ENCODE measurements around the gene IFT122. TPM values are rescaled to one million over a fixed set of nuclear protein-coding genes. Genes with fewer than 3 reads are reported as not detected.

IFT122 gene
- total RNA-seq, 2 experiments from 2014 or later, result 18.4 to 22.6 TPM

DNA sequence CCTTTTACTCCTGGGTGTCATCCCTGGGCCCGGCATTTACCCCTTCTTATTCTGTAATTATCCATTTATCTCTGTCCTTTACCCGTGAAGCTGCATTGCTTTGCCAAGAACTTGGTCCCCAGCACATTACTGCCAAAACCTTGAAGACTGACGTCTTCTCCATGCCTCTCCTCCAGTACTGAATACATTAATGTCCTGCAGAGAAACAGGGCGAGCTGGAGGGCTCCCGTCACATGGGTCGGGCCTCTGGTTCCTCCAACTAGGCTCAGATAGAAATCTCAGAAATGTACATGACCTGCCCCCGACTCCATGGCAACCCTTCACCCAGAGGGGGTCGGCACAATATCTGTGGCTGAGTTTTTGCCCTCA lies 12.0 kb upstream of the IFT122 start:
- Mint-ChIP-seq H3K4me1 (peaks cover 43% of the 10 kb centered on the region), H3K27me3 (no peaks in the 10 kb centered on the region), H3K36me3 (ENCODE audit: low read depth) (peaks cover 18% of the 10 kb centered on the region), H3K9me3 (ENCODE audit: low read depth) (no peaks in the 10 kb centered on the region), H3K4me3 (peak overlapping the region; percentile 59), H3K27ac (no peak overlapping the region)
- ChIA-PET CTCF (interaction anchor here (1.4 to 2.6 kb wide), 4 partner anchors 10 to 27 kb away, joined by 3 to 12 read pairs (median 6); partner anchors contain the start of genes IFT122 and MBD4), POLR2A (interaction anchor here (0.8 to 2.0 kb wide), 2 partner anchors 12 to 28 kb away, joined by 5 to 10 read pairs; partner anchors contain the start of genes IFT122 and MBD4)
- intact Hi-C loops (cut with DNase I, micrococcal nuclease), result loop anchor here (1.0 to 5.0 kb wide), 4 partner anchors 12 to 1756 kb away; partner anchors contain the start of genes IFT122 (in 2 of the 2), ABTB1 (in 1 of the 2) and TMCC1 (in 1 of the 2)
- no peak for DNase-seq
- no peak for ATAC-seq

DNA sequence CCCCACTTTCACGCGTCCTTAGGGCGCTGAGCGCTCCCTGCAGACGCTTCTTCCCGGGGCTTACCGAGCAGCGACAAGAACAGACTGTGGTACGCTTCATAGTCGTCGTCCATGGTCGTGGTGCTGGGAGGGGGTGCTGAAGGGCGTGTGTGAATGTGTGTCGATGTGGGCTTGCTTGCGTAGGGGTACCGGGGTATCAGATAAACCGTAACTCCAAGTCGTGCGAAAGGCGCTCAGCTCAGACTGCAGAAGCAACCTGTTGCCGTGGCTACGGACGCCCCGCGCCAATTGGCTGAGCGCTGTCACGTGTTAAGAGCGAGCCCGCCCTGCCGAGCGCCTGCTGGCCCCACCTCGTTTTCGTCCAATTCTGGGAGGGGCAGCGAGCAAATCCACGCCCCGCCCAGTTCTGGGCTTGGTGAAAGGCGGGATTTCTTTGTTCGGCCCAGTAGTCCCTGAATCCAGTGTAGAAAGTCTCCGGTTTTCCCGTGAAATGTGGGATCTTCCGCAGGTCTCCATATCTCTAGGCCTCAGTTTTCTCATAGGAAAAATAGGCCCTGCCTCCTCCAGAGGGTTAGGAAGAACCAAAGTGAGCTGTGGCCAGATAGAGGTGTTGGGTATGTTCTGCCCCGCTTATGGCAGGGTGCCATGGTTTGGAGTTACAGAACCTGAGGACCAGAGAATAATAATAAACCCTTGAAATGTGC lies 11.5 kb upstream of the IFT122 start, which contains the start of gene EFCAB12:
EFCAB12 (minus strand) TSS at position 261 of the 704 bp plus-strand sequence; CDS start at position 113, 148 bp downstream.
- peak; percentile 96 for ATAC-seq
- DNase-seq, result peak; percentile 95
- H3K27me3 Mint-ChIP-seq, result no peaks in the 10 kb centered on the region
- peak within 1 kb of the TSS; percentile 63 for H3K27ac Mint-ChIP-seq
- peaks cover 43% of the 10 kb centered on the region for H3K4me1 Mint-ChIP-seq
- ChIA-PET CTCF (interaction anchor here (0.7 to 2.6 kb wide), 5 partner anchors 10 to 184 kb away, joined by 3 to 12 read pairs (median 4); partner anchors contain the start of genes IFT122 and MBD4), POLR2A (interaction anchor here (0.6 to 2.0 kb wide), 5 partner anchors 12 to 551 kb away, joined by 3 to 10 read pairs (median 5); partner anchors contain the start of genes IFT122 and MBD4)
- peaks cover 21% of the 10 kb centered on the region for H3K36me3 Mint-ChIP-seq (ENCODE audit: low read depth)
- intact Hi-C loops (cut with DNase I, micrococcal nuclease), result loop anchor here (1.0 to 5.0 kb wide), 4 partner anchors 12 to 1756 kb away; partner anchors contain the start of genes IFT122 (in 2 of the 2), ABTB1 (in 1 of the 2) and TMCC1 (in 1 of the 2)
- H3K9me3 Mint-ChIP-seq (ENCODE audit: low read depth), result no peaks in the 10 kb centered on the region
- H3K4me3 Mint-ChIP-seq, result peak within 1 kb of the TSS; percentile 59

DNA sequence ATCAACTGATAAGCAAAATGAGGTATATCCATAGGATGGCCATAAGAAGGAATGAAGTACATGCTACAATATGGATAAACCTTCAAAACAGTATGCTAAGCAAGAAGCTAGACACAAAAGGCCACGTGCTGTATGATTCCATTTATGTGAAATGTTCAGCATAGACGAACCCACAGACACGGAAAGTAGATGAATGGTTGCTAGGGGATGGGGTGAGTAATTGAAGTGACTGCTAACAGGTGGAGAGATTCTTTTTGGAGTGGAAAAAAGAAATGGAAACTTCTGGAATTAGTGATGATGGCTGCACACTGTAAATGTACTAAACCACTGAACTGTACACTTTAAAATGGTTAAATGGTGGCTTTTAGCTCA lies 11.0 kb upstream of the IFT122 start:
- peak; percentile 28 for ATAC-seq
- intact Hi-C loops (cut with DNase I, micrococcal nuclease), result loop anchor here in 1 of 2 experiments (5.0 kb wide), 1 partner anchor 1757 kb away; the partner anchor contains the start of gene ABTB1
- peaks cover 41% of the 10 kb centered on the region for H3K4me1 Mint-ChIP-seq
- ChIA-PET POLR2A (interaction anchor here (0.6 to 1.4 kb wide), 3 partner anchors 11 to 551 kb away, joined by 3 to 6 read pairs (median 3); partner anchors contain the start of genes IFT122 and MBD4), CTCF (interaction anchor here (0.7 to 2.6 kb wide), 5 partner anchors 9 to 184 kb away, joined by 3 to 12 read pairs (median 4); partner anchors contain the start of genes IFT122 and MBD4)
- H3K36me3 Mint-ChIP-seq (ENCODE audit: low read depth), result peaks cover 26% of the 10 kb centered on the region
- peak overlapping the region; percentile 59 for H3K4me3 Mint-ChIP-seq
- peak overlapping the region; percentile 63 for H3K27ac Mint-ChIP-seq
- H3K9me3 Mint-ChIP-seq (ENCODE audit: low read depth), result no peaks in the 10 kb centered on the region
- peak; percentile 36 for DNase-seq
- H3K27me3 Mint-ChIP-seq, result no peaks in the 10 kb centered on the region

DNA sequence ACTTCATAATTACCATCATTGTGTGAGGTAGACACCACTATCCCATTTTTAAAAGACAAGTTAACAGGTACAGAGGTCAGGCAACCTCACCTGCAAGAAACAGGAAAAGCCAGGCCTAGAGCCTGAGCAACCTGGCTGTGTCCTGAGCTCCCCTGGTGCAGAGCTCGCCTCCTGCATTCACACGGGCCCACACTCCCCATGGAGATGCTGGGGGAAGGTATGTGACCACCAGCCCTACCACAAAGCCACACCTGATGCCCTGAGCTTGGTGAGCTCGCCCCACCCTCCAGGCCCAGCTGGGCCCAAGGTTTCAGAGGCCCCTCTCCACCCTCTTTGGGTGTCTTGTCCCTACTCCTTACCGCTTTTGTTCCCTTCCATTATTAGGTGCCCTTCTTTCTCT lies 10.4 kb upstream of the IFT122 start:
- intact Hi-C loops (cut with DNase I, micrococcal nuclease), result loop anchor here in 1 of 2 experiments (5.0 kb wide), 1 partner anchor 1757 kb away; the partner anchor contains the start of gene ABTB1
- CTCF ChIA-PET, result interaction anchor here (0.7 to 2.6 kb wide), 5 partner anchors 8 to 185 kb away, joined by 3 to 12 read pairs (median 4); partner anchors contain the start of genes IFT122 and MBD4
- Mint-ChIP-seq H3K27ac (peak overlapping the region; percentile 70), H3K36me3 (ENCODE audit: low read depth) (peaks cover 29% of the 10 kb centered on the region), H3K4me1 (peaks cover 39% of the 10 kb centered on the region), H3K9me3 (ENCODE audit: low read depth) (no peaks in the 10 kb centered on the region), H3K4me3 (no peak overlapping the region), H3K27me3 (no peaks in the 10 kb centered on the region)
- POLR2A ChIA-PET, result interaction anchor here (1.3 to 1.4 kb wide), 2 partner anchors 11 to 30 kb away, joined by 3 to 6 read pairs; partner anchors contain the start of genes IFT122 and MBD4
- DNase-seq (no peak), ATAC-seq (no peak)

DNA sequence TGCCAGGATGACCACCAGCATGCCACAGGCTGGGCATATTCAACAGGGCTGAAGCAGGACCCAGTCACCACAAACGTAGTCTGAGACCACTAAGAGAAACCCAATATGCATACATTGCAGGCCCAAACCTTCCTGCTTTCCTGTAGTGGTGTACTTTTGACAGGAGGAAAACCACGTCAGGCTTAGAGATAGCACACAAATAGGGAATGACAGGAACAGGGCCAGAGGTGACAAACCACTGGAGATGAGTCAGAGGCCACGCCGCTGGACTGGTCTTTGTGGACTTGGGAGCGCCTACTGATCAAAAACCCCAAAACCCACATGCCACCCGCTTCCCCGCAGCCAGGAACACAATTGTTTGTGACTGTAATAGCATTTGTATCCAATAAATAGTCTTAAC lies 8.0 kb upstream of the IFT122 start:
- H3K36me3 Mint-ChIP-seq (ENCODE audit: low read depth), result peaks cover 47% of the 10 kb centered on the region
- no peak for ATAC-seq
- H3K27me3 Mint-ChIP-seq, result no peaks in the 10 kb centered on the region
- ChIA-PET CTCF (no interaction called here), POLR2A (no interaction called here)
- H3K27ac Mint-ChIP-seq, result no peak overlapping the region
- H3K4me1 Mint-ChIP-seq, result peaks cover 52% of the 10 kb centered on the region
- intact Hi-C loops (cut with DNase I, micrococcal nuclease), result no loop called here
- H3K4me3 Mint-ChIP-seq, result no peak overlapping the region
- no peaks in the 10 kb centered on the region for H3K9me3 Mint-ChIP-seq (ENCODE audit: low read depth)
- DNase-seq, result no peak

DNA sequence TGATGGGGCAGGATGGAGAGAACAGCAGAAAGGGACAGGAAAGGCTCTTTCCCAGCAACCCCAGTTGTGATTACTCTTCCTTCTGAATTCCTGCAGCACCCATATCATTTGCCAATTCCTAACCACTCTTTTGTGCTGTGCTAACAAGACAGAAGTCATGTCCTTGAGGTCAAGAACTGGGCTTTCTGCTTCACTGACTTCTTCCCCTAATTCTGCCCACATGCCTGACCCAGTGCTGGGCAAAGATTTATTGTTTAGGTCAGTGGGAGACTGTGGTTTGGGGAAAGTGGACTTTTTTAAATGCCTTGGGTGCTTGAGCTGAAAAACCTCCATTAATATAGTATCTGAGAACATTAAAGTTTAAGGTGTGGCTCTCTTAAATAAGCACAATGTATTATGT lies 7.4 kb upstream of the IFT122 start:
- CTCF ChIA-PET, result no interaction called here

DNA sequence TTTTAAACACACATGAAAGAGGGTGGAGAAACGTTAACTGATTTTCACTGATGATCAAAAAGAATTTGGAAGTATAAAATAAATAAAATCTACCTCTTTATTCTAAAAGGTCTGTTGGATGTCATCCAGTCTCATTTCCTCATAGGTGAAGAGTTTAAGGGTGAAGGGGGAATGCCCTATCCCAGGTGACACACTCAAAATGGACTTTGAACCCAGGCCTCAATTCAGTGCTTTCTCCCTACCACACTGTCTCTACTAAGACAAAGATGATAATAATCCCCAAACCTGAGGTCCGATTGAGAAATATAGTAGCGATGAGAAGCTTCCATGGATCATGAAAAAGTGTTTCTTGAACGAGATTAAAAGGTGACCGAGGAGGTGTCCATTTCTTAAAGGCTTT lies 6.5 kb upstream of the IFT122 start:
- no peak overlapping the region for H3K27ac Mint-ChIP-seq
- peaks cover 54% of the 10 kb centered on the region for H3K4me1 Mint-ChIP-seq
- DNase-seq (no peak), ATAC-seq (no peak)
- intact Hi-C loops (cut with DNase I, micrococcal nuclease), result no loop called here
- H3K4me3 Mint-ChIP-seq, result no peak overlapping the region
- CTCF ChIA-PET, result no interaction called here
- H3K27me3 Mint-ChIP-seq, result no peaks in the 10 kb centered on the region
- H3K36me3 Mint-ChIP-seq (ENCODE audit: low read depth), result peaks cover 61% of the 10 kb centered on the region
- POLR2A ChIA-PET, result no interaction called here
- no peaks in the 10 kb centered on the region for H3K9me3 Mint-ChIP-seq (ENCODE audit: low read depth)

More for the DNA sequence above, 7.4 kb upstream of the IFT122 start:
- no peak overlapping the region for H3K4me3 Mint-ChIP-seq
- H3K9me3 Mint-ChIP-seq (ENCODE audit: low read depth), result no peaks in the 10 kb centered on the region
- peaks cover 54% of the 10 kb centered on the region for H3K4me1 Mint-ChIP-seq
- no peaks in the 10 kb centered on the region for H3K27me3 Mint-ChIP-seq
- peaks cover 52% of the 10 kb centered on the region for H3K36me3 Mint-ChIP-seq (ENCODE audit: low read depth)
- ATAC-seq (no peak), DNase-seq (no peak)
- no peak overlapping the region for H3K27ac Mint-ChIP-seq
- intact Hi-C loops (cut with DNase I, micrococcal nuclease), result no loop called here
- POLR2A ChIA-PET, result no interaction called here

DNA sequence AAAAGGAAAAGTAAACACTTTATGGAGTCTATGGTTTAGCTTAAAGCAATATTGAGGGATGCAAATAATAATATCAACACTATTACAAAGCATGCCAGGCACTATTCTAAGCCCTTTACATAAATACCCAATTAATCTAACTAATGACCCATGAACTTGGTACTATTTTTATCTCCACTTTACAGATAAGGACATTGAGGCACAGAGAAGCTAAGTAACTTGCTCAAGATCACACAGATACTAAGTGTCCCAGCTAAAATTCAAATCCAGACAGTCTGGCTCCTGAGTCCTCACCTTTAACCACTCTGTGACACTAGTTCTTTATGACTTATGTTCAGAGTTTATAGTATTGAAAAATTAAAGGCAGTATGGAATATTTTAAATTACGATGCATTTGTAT lies 5.9 kb upstream of the IFT122 start:
- Mint-ChIP-seq H3K4me1 (peaks cover 50% of the 10 kb centered on the region), H3K36me3 (ENCODE audit: low read depth) (peaks cover 59% of the 10 kb centered on the region), H3K27me3 (no peaks in the 10 kb centered on the region), H3K4me3 (no peak overlapping the region), H3K27ac (no peak overlapping the region), H3K9me3 (ENCODE audit: low read depth) (no peaks in the 10 kb centered on the region)
- DNase-seq, result no peak
- ATAC-seq, result no peak
- ChIA-PET CTCF (no interaction called here), POLR2A (no interaction called here)
- intact Hi-C loops (cut with DNase I, micrococcal nuclease), result no loop called here

DNA sequence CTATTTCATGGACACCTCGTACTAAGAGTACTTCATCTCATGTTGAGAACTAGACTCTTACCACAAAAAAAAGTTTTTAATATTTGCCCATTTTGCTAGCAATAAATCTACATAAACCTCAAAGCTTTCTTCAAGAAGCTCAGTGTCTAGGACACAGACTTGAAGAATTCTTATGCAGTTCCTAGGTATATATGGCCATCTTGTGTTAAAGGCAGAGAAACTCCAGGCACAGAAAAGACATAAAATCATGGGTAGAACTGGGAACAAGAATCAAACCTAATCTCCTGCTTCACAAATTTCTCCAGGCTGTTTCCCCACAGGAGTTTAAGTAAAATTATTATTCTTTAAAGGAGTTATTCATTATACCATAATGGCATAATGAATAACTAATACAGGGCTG lies 4.7 kb upstream of the IFT122 start:
- DNase-seq (no peak), ATAC-seq (no peak)
- Mint-ChIP-seq H3K27me3 (no peaks in the 10 kb centered on the region), H3K4me1 (peaks cover 42% of the 10 kb centered on the region), H3K36me3 (ENCODE audit: low read depth) (peaks cover 59% of the 10 kb centered on the region), H3K4me3 (peak overlapping the region; percentile 15), H3K9me3 (ENCODE audit: low read depth) (no peaks in the 10 kb centered on the region), H3K27ac (peak overlapping the region; percentile 26)
- intact Hi-C loops (cut with DNase I, micrococcal nuclease), result loop anchor here (5.0 kb wide), 2 partner anchors 457 to 1383 kb away; partner anchors contain the start of genes SEC61A1 (in 1 of the 2) and TMCC1 (in 1 of the 2)
- CTCF ChIA-PET, result interaction anchor here (0.7 to 1.0 kb wide), 3 partner anchors 10 to 138 kb away, joined by 3 read pairs; no protein-coding TSS in a partner anchor
- POLR2A ChIA-PET, result interaction anchor here (1.0 kb wide), 1 partner anchor 35 kb away, joined by 3 read pairs; no protein-coding TSS in a partner anchor

DNA sequence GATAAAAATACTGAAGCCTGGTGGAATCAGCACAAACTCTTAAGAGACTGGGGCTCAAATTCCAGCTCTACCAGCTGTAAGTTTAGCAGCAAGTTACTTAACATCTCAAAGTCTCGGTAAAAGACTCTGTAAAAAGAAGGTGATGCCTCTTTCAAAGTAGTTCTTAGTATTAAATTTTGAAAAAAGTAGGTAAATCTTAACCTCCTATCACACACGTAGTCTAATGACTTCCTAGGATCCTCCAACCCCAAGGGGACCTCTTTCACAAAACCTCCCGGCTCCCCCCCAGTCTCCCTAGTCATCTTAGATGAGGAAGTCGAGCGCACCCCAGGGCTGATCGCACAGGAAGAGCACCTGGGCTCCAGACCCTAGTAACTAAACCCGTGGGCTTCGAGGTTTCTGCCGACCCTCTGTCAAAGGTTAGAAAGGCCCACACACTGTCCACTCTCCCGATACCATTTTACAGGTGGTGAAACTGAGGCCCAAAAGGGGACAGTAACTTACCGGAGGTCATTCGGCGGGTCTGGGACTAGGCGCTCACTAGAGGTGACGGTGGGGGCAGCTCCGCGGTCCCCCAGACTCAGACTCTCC lies 703 bp upstream of the IFT122 start:
- ATAC-seq (no peak), DNase-seq (peak; percentile 68)
- intact Hi-C loops (cut with DNase I, micrococcal nuclease), result loop anchor here (5.0 kb wide), 2 partner anchors 453 to 1387 kb away; partner anchors contain the start of genes SEC61A1 (in 1 of the 2) and TMCC1 (in 1 of the 2)
- peak overlapping the region; percentile 100 for H3K4me3 Mint-ChIP-seq
- peaks cover 69% of the 10 kb centered on the region for H3K4me1 Mint-ChIP-seq
- ChIA-PET CTCF (interaction anchor here (1.1 to 4.0 kb wide), 5 partner anchors 9 to 417 kb away, joined by 3 to 23 read pairs (median 5); partner anchors contain the start of gene EFCAB12), POLR2A (interaction anchor here (0.6 to 3.2 kb wide), 9 partner anchors 8 to 516 kb away, joined by 3 to 24 read pairs (median 4); partner anchors contain the start of gene EFCAB12)
- H3K27me3 Mint-ChIP-seq, result no peaks in the 10 kb centered on the region
- H3K36me3 Mint-ChIP-seq (ENCODE audit: low read depth), result peaks cover 46% of the 10 kb centered on the region
- H3K27ac Mint-ChIP-seq, result peak overlapping the region; percentile 91
- H3K9me3 Mint-ChIP-seq (ENCODE audit: low read depth), result no peaks in the 10 kb centered on the region

All from activated CD4-positive, alpha-beta T cell treated with anti-CD3 and anti-CD28 coated beads for 36 hours (primary cell).